GM12872 (cell line): ENCODE data around the gene GUCA2B.

Experiments used
- CTCF ChIP-seq: IDR thresholded peaks from 3 replicates; pipeline ENCODE4 v1.5.1; 2011; ENCODE audit warnings: low read depth, mild to moderate bottlenecking, low read length, moderate library complexity; ENCODE audit not compliant: insufficient read depth

The GUCA2B gene

GRCh38 chr1:42162181-42162580 is 9.0 kb downstream of the GUCA2B start:
- no peak for TF ChIP-seq CTCF

- no peak for TF ChIP-seq CTCF
Measured at GRCh38 chr1:42163114-42163513, 9.9 kb downstream of the GUCA2B start.

GRCh38 chr1:42163536-42164503 is 10.6 kb downstream of the GUCA2B start:
- TF ChIP-seq CTCF: no peak

- TF ChIP-seq CTCF: no peak
Measured at GRCh38 chr1:42164551-42165420, 11.6 kb downstream of the GUCA2B start, which contains the start of gene GUCA2A. Gene GUCA2A, minus strand, starts transcription at chr1:42164745. Its CDS starts 33 bp downstream, at chr1:42164712.

GRCh38 chr1:42165511-42166210 is 12.5 kb downstream of the GUCA2B start:
- no peak for TF ChIP-seq CTCF

- no peak for TF ChIP-seq CTCF
Measured at GRCh38 chr1:42167611-42168390, 14.6 kb downstream of the GUCA2B start.
